ENCODE data around the gene FUZ.

Gene FUZ

GRCh38 chr19:49805822-49806619, 7.1 kb downstream of the FUZ start:
- DNase-seq, result no peak

DNA sequence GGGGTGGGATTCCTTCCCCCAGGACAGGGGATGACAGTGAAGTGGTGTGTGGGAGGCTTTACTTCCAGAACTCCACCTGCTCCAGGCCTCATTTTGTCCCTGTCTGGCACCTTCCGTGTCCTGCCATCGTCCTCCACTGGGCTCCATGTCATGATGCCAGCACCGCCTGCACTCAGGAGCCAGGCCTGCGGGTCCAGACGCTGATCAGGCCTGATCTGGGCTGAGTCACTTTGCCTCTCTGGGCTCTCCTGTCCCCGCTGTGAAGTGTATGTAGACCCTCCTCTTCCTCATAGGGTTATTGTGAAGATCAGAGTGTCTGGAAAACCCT, 9.6 kb downstream of the FUZ start:
- DNase-seq, result no peak

GRCh38 chr19:49802836-49803528, 10.1 kb downstream of the FUZ start:
- DNase-seq, result no peak

GRCh38 chr19:49801966-49802661, 11.0 kb downstream of the FUZ start:
- no peak for DNase-seq

GRCh38 chr19:49801401-49801888, 11.6 kb downstream of the FUZ start:
- DNase-seq, result no peak

GRCh38 chr19:49800771-49801170, 12.3 kb downstream of the FUZ start:
- DNase-seq, result no peak

DNA sequence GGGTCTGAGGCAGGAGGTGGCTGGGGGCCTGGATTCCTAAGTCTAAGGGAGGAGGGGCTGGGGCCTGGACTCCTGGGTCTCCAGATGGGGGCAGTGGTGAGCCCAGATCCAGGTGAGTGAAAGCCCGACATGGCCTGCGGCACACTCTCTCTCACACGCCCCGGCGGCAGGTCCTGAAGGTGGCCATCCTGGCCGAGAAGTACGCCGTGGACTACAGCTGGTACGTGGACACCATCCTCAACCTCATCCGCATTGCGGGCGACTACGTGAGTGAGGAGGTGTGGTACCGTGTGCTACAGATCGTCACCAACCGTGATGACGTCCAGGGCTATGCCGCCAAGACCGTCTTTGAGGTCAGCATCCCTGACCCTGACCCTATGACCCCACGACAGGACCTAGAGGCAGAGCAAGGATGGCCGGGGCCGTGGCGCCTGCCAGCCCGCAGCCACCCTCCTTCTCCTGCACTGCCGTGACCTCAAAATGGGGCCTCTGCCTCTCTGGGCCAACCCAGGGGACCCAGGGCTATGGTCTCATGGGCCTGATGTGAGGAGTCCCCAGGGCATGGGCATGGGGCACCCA, 13.2 kb downstream of the FUZ start:
- no peak for DNase-seq

DNA sequence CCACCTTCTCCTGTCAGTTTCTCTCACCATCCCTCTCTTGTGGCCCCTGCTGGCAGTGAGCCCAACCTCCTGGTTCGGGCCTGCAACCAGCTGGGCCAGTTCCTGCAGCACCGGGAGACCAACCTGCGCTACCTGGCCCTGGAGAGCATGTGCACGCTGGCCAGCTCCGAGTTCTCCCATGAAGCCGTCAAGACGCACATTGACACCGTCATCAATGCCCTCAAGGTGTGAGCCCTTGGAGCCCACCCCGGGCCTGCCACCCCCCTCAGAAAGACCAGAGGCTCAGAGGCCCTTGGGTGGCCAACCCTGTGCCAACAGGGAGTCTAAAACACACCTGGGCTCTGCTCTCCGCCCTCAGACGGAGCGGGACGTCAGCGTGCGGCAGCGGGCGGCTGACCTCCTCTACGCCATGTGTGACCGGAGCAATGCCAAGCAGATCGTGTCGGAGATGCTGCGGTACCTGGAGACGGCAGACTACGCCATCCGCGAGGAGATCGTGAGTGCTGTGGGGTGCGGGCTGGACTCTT, 13.8 kb downstream of the FUZ start:
- no peak for DNase-seq

GRCh38 chr19:49798574-49798973, 14.5 kb downstream of the FUZ start:
- no peak for DNase-seq

- DNase-seq, result no peak
Observed at GRCh38 chr19:49795615-49796014, 17.5 kb downstream of the FUZ start.

DNA sequence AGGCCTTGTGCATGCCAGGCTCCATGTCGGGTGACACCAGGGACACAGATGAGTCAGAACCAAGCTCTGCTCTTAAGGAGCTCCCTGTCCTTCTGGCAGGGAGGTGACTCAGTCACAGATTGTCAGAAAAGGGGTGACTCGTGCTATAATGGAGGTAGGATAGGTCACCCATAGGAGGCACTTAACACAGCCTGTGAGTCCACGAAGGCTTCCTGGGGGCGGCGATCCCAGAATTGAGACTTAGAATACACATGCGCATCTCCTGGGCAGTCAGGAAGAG, 19.6 kb downstream of the FUZ start:
- DNase-seq, result no peak

- DNase-seq, result no peak
Observed at GRCh38 chr19:49792829-49793560, 20.1 kb downstream of the FUZ start.

- no peak for DNase-seq
Observed at GRCh38 chr19:49791776-49792445, 21.2 kb downstream of the FUZ start.

- no peak for DNase-seq
Observed at GRCh38 chr19:49790866-49791265, 22.2 kb downstream of the FUZ start.

DNA sequence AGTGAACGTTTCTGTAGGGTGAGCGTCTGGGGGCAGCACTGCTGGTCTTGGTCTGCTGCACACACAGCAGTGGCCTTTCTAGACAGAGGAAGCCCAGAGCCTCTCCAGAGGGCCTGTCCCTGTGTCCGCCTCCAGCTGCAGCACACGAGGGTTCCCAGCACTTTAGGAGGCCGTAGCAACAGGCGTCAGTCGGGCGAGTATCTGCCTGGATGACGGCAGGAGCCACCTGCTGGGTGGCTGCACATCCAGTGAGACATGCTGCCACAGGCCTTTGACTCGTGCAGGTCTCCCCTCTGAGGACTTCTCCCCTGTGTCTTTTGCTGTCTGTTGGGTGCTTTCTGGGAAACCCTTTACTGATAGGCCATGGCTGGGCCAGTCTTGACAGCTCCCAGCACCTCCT, 24.2 kb downstream of the FUZ start:
- DNase-seq, result no peak

DNA sequence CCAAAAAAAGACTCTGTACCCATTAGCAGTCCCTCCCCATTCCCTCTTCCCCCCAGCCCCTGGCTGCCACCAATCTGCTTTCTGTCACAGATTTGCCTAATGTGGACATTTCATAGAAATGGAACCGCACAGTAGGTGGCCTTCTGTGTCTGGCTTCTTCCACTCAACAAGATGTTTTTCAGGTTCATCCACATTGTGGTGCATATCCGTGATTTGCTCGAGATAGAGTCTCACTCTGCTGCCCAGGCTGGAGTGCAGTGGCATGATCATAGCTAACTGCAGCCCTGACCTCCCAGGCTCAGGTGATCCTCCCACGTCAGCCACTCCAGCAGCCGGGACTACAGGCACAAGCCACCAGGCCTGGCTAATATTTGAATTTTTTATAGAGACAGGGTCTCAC, 25.3 kb downstream of the FUZ start:
- DNase-seq, result no peak

DNA sequence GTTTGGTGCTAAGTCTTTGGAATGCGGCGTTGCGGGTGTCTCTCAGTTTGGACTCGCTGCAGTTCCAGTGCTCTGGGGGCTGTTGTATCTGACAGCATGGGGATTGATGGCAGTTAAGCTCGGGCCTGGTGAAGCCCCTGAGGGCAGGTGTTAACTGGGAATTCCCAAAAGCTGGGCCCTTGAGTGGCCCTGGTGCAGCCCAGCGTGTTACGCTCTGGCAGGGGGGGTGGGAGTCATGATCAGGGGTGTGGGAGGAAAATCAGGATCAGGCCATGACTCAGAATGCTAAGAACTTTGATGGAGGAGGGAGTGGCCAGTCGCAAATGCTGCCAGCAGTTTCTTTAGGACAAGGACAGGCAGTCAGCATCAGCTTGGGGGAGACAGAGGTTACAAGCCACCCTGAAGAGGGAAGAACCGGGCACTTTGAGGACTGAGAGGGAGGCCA, 26.7 kb downstream of the FUZ start:
- no peak for DNase-seq

DNA sequence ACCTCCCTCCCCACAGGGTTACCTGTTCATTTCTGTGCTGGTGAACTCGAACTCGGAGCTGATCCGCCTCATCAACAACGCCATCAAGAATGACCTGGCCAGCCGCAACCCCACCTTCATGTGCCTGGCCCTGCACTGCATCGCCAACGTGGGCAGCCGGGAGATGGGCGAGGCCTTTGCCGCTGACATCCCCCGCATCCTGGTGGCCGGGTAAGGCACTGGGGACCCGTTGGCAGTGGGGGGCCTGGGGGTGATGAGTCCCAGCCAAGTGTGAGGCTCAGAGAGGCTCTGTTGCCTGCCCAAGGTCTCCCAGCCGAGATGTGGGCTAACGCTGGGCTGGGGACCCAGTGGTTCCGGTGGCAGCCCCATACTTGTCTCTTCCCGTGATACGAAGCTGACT, 30.6 kb downstream of the FUZ start:
- no peak for DNase-seq

DNA sequence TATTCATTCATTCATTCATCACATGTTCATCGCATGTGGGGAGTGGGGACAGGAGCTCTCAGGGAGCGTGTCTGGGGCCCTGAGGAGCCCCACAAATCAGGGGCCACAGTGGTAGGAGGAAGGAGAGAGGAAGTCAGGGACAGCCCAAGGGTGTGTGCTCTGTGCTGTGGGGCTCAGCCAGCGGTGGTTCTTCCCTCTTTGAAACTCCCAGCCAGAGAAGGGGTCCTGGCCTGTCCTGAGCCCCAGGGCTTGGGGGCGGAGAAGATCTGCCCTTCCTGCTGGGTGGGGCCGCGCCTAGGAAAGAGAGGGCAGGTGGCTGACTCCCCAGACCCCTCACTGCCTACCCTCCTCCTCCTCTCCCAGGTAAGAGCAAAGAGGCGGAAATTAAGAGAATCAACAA, 31.7 kb downstream of the FUZ start:
- DNase-seq, result no peak

GRCh38 chr19:49780861-49781260, 32.2 kb downstream of the FUZ start:
- DNase-seq, result no peak

DNA sequence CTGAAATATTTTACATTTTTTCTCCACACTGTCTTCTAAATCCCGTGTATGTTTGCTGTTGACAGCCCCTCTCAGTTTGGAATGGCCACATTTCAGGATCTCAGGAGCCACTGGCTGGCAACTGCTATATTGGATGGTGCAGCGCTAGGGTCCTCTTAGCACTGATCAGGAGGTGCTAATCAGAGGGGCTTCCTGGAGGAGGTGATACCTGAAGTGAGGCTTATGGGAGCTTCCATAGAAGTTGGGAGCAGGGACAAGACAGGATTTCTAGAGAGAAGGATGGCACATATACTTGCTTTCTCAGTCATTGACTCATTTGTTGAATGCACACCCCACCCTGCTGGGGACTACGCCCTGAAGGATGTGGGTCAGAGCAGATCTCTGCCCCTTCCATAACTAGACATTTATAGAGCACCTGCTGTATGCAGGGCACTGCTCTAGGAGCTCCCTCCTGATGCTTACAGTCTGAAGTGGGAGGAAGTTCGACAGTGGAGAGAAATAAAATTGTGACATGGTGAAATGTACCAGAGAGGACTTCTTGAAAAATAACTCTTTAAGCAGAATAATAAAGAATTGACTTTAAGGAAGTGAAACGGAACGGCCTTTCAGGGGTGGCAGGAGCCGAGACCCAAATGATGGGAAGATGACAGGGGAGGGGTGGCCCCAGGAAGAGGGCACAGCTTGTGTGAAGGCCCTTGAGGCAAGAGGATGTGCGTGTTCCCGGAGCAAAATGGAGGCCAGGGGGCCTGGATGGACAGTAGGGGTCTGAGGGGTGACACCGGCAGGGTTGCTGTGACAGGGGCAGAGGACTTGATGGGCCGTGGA, 33.1 kb downstream of the FUZ start:
- DNase-seq, result no peak

Data from COR-L47 (cell line).